PC-3 (cell line): Measurements from ENCODE around the gene FADS1. TPM values are rescaled to one million over a fixed set of nuclear protein-coding genes. Genes with fewer than 3 reads are reported as not detected.

Experiments used
- ATAC-seq: fragments of 200-7000 bp; cut with Tn5 transposase; 2 replicates; pipeline ENCODE4 v1.9.1; 2020; ENCODE audit warnings: mild to moderate bottlenecking, moderate library complexity
- BruUV-seq: library from RNA; stranded (reverse); fragments of 400-500 nt; replicated peaks from 2 replicates; lab custom pipeline; 2021; lab: Mats Ljungman, UMichigan
- CTCF ChIA-PET: fragments of 300-600 bp; sonication (Branson Sonifier 250); formaldehyde crosslinking; loops from one replicate; lab custom pipeline; 2022; ENCODE audit warnings: antibody characterized with exemption; lab: Charles Lee
- POLR2A ChIA-PET: fragments of 300-600 bp; sonication (Branson Sonifier 250); formaldehyde crosslinking; loops from one replicate; lab custom pipeline; 2022; ENCODE audit warnings: antibody characterized with exemption; ENCODE audit not compliant: unreplicated experiment; lab: Charles Lee
- DNase-seq: peaks from one replicate; pipeline ENCODE4 v3.0.0-alpha.2; 2015
- H2AFZ ChIP-seq: fragments of 300-600 bp; sonication (generic); 2 replicates; pipeline ENCODE4 v1.6.0; 2016; ENCODE audit warnings: antibody characterized with exemption, low read length
- H3F3A ChIP-seq: fragments of 300-600 bp; sonication (generic); one replicate; pipeline ENCODE4 v1.6.0; 2017; ENCODE audit warnings: antibody characterized with exemption, low read length, control low read depth, mild to moderate bottlenecking; ENCODE audit not compliant: unreplicated experiment
- H3K27ac ChIP-seq: fragments of 300-600 bp; sonication (generic); 2 replicates; pipeline ENCODE4 v1.5.1; 2016; ENCODE audit warnings: mild to moderate bottlenecking, low read length
- H3K27me3 ChIP-seq: fragments of 300-600 bp; sonication (generic); 2 replicates; pipeline ENCODE4 v1.6.1; 2016; ENCODE audit warnings: low read length, mixed read lengths
- H3K36me3 ChIP-seq: fragments of 300-600 bp; sonication (generic); 2 replicates; pipeline ENCODE4 v1.6.1; 2016; ENCODE audit warnings: low read depth, mixed run types, low read length, mixed read lengths
- H3K4me1 ChIP-seq: fragments of 300-600 bp; sonication (generic); 2 replicates; pipeline ENCODE4 v1.5.1; 2016; ENCODE audit warnings: low read length; ENCODE audit not compliant: insufficient read depth
- H3K4me2 ChIP-seq: fragments of 300-600 bp; sonication (generic); 2 replicates; pipeline ENCODE4 v1.6.0; 2016; ENCODE audit warnings: low read length
- H3K4me3 ChIP-seq: fragments of 300-600 bp; sonication (generic); 2 replicates; pipeline ENCODE4 v1.5.1; 2016; ENCODE audit warnings: mild to moderate bottlenecking, low read length, mixed read lengths
- H3K79me2 ChIP-seq: fragments of 300-600 bp; sonication (generic); 2 replicates; pipeline ENCODE4 v1.6.1; 2017; ENCODE audit warnings: low read length, mixed read lengths
- H3K9ac ChIP-seq: fragments of 300-600 bp; sonication (generic); 2 replicates; pipeline ENCODE4 v1.6.0; 2016; ENCODE audit warnings: mild to moderate bottlenecking, low read length
- H3K9me2 ChIP-seq: fragments of 300-600 bp; sonication (generic); replicated peaks from 2 replicates; pipeline ENCODE4 v1.6.1; 2016; ENCODE audit warnings: mixed run types, low read length, mixed read lengths
- H3K9me3 ChIP-seq: fragments of 300-600 bp; sonication (generic); 2 replicates; pipeline ENCODE4 v1.6.1; 2016; ENCODE audit warnings: low read length, mixed read lengths
- H4K20me1 ChIP-seq: fragments of 300-600 bp; sonication (generic); 2 replicates; pipeline ENCODE4 v1.6.1; 2016; ENCODE audit warnings: low read length, mixed read lengths
- EZH2 ChIP-seq: fragments of 300-600 bp; sonication (generic); IDR thresholded peaks from one replicate; pipeline ENCODE4 v1.6.1; 2017; ENCODE audit warnings: antibody characterized with exemption, mild to moderate bottlenecking, low read length; ENCODE audit not compliant: unreplicated experiment
- EZH2phosphoT487 ChIP-seq: fragments of 300-600 bp; sonication (generic); IDR thresholded peaks from 2 replicates; pipeline ENCODE4 v1.6.1; 2018; ENCODE audit warnings: mild to moderate bottlenecking, antibody characterized with exemption, low read length, borderline replicate concordance
- intact Hi-C: fragments of 100-400 bp; cut with micrococcal nuclease; formaldehyde crosslinking; loops from 2 replicates; pipeline ENCODE4 v1.9.0; 2023
- total RNA-seq: library from RNA; depleted of rRNA; stranded (reverse); fragments of >200 nt; gene quantifications from 2 replicates; pipeline ENCODE4 v1.2.3, GENCODE V29; 2014
- TF ChIP-seq, protein P1 (sequence below): fragments of 300-600 bp; sonication (generic); conservative IDR thresholded peaks from 2 replicates; pipeline ENCODE4 v1.5.1; 2017; ENCODE audit warnings: antibody characterized with exemption, low read depth, mild to moderate bottlenecking, low read length

FADS1 gene
- total RNA-seq, 1 experiment from 2014 or later: 84.4 TPM

DNA sequence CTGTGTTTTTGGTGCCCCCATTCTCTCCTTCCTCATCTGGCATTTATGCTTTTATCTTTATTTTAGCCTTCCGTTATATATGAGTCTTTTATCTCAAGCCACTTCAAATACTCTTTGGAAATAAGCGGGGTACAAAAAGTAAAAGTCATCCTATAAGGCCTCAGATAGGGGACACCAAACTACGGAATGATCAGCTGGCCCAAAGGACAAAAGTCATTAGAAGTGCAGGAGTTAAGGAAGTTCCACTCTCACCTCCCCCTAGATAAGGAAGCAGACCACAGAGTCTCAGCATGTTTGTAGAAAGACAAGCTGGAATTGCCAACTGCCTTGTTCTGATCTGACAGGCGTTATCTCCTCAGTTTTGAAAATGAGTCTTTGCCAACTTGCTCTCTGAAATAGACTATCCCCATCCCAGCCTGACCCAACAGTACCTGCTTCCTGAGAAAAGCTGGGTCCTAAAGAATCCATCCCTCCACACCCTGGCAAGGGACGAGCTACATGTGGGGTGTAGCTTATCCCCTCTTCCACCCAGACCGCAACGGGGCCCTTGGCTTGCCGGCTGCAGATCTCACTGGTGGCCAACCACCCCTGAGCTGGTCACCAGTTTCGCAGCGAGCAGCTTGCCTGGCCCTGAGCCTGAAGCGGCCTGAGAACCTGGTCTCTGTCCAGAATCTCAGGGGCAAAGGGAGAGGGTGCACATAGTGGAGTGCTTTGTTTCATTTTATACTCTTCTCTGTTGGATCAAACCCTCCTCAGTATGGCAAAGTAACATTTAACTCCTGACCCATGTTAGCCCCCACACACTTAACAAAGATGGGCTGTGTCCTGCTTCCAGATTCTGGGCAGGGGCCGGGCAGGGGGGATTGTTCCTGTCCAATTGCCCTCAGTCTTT is 25.1 kb upstream of the FADS1 start:
- DNase-seq: no peak
- Histone ChIP-seq H3K27me3 (no peaks in the 10 kb centered on the region), H3K9me2 (no peaks in the 10 kb centered on the region), H3F3A (no peaks in the 10 kb centered on the region), H4K20me1 (no peaks in the 10 kb centered on the region), H3K9me3 (no peaks in the 10 kb centered on the region), H3K4me1 (no peaks in the 10 kb centered on the region), H3K27ac (no peak overlapping the region), H3K9ac (no peak overlapping the region), H3K4me3 (no peak overlapping the region), H2AFZ (no peak overlapping the region), H3K4me2 (no peak overlapping the region), H3K79me2 (no peaks in the 10 kb centered on the region), H3K36me3 (peaks cover 41% of the 10 kb centered on the region)
- TF ChIP-seq EZH2phosphoT487: no peak
- no peak for TF ChIP-seq EZH2
- TF ChIP-seq, protein P1, sequence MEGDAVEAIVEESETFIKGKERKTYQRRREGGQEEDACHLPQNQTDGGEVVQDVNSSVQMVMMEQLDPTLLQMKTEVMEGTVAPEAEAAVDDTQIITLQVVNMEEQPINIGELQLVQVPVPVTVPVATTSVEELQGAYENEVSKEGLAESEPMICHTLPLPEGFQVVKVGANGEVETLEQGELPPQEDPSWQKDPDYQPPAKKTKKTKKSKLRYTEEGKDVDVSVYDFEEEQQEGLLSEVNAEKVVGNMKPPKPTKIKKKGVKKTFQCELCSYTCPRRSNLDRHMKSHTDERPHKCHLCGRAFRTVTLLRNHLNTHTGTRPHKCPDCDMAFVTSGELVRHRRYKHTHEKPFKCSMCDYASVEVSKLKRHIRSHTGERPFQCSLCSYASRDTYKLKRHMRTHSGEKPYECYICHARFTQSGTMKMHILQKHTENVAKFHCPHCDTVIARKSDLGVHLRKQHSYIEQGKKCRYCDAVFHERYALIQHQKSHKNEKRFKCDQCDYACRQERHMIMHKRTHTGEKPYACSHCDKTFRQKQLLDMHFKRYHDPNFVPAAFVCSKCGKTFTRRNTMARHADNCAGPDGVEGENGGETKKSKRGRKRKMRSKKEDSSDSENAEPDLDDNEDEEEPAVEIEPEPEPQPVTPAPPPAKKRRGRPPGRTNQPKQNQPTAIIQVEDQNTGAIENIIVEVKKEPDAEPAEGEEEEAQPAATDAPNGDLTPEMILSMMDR: no peak
- TSS peak; percentile 8 for BruUV-seq
- CTCF ChIA-PET: no interaction called here
- intact Hi-C loops: no loop called here
- POLR2A ChIA-PET: interaction anchor here (0.6 kb wide), 1 partner anchor 49 kb away, joined by 3 read pairs; the partner anchor contains the start of gene FEN1
- ATAC-seq: no peak; the same call in 1 of the 2 replicates

GRCh38 chr11:61840371-61840770 is 23.6 kb upstream of the FADS1 start:
- H3K36me3 ChIP-seq: peaks cover 41% of the 10 kb centered on the region
- H3K27me3 ChIP-seq: no peaks in the 10 kb centered on the region
- TF ChIP-seq, protein P1: no peak
- TF ChIP-seq EZH2: no peak
- TF ChIP-seq EZH2phosphoT487: no peak
- no peak overlapping the region for H3K9ac ChIP-seq
- no peaks in the 10 kb centered on the region for H3K9me2 ChIP-seq
- DNase-seq: no peak
- ChIA-PET CTCF (no interaction called here), POLR2A (no interaction called here)
- intact Hi-C loops: no loop called here
- no peak overlapping the region for H3K4me3 ChIP-seq
- no peak for ATAC-seq
- H3F3A ChIP-seq: no peaks in the 10 kb centered on the region
- H3K4me2 ChIP-seq: no peak overlapping the region
- H4K20me1 ChIP-seq: no peaks in the 10 kb centered on the region
- H3K79me2 ChIP-seq: 0 out of 2 replicates have a peak, but pooled peaks cover 9% of the 10 kb centered on the region
- H2AFZ ChIP-seq: no peak overlapping the region
- no TSS peak for BruUV-seq
- H3K4me1 ChIP-seq: no peaks in the 10 kb centered on the region
- H3K9me3 ChIP-seq: no peaks in the 10 kb centered on the region
- no peak overlapping the region for H3K27ac ChIP-seq

GRCh38 chr11:61839742-61840141 is 22.9 kb upstream of the FADS1 start:
- no peak for DNase-seq
- Histone ChIP-seq H3K4me2 (no peak overlapping the region), H3K27me3 (no peaks in the 10 kb centered on the region), H3K9me3 (no peaks in the 10 kb centered on the region), H3K9me2 (no peaks in the 10 kb centered on the region), H3K9ac (no peak overlapping the region), H3K27ac (no peak overlapping the region), H3K36me3 (peaks cover 37% of the 10 kb centered on the region), H3K79me2 (0 out of 2 replicates have a peak, but pooled peaks cover 9% of the 10 kb centered on the region), H3K4me3 (no peak overlapping the region), H2AFZ (no peak overlapping the region), H3F3A (no peaks in the 10 kb centered on the region), H4K20me1 (no peaks in the 10 kb centered on the region), H3K4me1 (no peaks in the 10 kb centered on the region)
- BruUV-seq: no TSS peak
- CTCF ChIA-PET: no interaction called here
- TF ChIP-seq EZH2 (no peak), EZH2phosphoT487 (no peak)
- TF ChIP-seq, protein P1: no peak
- intact Hi-C loops: no loop called here
- POLR2A ChIA-PET: no interaction called here
- ATAC-seq: no peak
